SKM-1 treated with dmso at 0.1 percent for 144 hours (cell line): ENCODE results near the gene KRT15.

Experiments used
- DNase-seq: peaks from one replicate; lab custom pipeline; 2025; ENCODE audit not compliant: unreplicated experiment; lab: John Stamatoyannopoulos, UW

The KRT15 gene

DNA sequence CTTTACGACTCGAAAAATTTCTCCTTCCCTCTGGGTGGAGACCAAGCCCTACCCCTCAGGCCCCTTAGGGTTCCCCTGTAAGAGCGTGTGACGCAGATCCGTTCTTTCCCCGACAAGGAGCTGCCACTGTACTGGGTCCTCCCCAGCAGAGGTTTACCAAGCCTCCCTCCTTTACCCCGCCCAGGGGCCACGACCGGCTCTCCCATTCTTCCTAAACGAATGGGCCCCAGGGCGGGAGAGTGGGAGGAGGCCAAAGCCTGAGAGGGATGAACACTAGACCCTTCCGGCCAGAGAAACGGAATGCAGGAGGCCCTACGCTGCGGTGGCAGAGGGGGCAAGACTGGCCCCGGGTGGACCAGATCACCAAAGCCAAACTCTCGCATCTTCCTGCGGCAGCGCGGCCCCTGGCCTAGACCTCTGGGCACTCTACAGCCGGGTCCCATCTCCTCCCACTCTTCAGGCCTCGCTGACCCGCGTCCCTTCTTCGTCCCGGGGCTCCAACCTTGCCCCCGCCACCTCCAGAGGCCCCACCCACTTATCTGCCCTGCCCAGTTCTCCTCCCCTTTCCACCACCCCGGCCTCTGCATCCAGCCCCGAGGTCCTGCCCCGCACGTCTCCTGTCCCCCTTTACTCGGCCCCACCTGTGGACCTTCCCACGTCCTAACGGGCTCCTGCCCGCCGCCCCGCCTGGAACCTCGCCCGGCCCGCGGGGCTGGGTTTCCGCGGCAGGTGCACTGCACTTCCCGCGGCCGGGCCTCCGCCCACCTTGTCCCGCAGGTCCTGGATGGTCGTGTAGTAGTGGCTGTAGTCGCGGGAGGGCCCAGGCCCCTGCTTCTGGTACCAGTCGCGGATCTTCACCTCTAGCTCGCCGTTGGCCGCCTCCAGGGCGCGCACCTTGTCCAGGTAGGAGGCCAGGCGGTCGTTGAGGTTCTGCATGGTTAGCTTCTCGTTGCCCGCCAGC is 8.7 kb upstream of the KRT15 start:
- no peak for DNase-seq

DNA sequence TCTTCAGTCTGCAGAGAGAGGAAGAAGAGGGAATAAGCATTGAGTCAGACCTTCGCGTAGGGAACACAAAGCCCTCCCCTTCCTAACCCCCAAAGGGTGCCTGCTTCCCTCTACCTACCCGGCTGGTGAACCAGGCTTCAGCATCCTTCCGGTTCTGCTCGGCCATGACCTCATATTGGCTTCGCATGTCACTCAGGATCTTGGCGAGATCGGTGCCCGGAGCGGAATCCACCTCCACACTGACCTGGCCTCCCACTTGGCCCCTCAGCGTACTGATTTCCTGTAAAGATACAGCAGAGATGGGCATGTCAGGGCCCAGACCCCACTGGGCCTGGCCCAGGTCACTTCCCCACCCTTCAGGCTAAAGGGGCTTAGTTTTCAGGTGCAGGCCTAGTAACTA is 5.6 kb upstream of the KRT15 start:
- DNase-seq, result no peak

DNA sequence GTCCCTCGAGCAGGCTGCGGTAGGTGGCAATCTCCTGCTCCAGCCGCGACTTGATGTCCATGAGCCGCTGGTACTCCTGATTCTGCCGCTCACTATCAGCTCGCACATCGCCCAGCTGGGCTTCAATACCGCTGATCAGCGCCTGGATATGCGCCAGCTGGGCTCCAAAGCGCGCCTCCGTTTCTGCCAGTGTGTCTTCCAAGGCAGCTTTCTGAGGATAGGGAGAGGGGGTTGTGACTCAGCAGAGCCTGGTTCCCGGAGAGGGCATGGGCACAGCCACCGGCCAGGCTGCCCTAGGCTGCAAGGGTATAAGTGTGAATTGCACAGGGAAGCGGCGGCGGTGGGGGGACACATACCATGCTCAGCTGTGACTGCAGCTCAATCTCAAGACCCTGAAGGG is 5.1 kb upstream of the KRT15 start:
- DNase-seq, result no peak

DNA sequence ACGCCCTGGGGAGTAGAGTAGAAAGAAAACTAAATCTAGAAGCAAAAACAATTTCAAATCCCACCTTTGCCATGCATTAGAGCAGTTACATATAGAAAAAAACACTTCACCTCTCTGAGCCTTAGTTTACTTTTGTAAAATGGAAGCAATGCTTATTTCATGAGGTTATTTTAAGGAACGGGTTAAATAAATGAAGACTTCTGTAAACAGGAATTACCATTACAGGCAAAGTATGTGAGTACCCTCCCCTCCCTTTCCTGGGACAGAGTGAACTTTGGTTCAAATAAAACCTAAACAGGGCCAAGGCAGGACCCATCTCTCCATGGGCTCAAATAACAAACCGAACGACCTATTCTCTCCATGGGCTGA is 4.5 kb upstream of the KRT15 start:
- DNase-seq, result no peak

DNA sequence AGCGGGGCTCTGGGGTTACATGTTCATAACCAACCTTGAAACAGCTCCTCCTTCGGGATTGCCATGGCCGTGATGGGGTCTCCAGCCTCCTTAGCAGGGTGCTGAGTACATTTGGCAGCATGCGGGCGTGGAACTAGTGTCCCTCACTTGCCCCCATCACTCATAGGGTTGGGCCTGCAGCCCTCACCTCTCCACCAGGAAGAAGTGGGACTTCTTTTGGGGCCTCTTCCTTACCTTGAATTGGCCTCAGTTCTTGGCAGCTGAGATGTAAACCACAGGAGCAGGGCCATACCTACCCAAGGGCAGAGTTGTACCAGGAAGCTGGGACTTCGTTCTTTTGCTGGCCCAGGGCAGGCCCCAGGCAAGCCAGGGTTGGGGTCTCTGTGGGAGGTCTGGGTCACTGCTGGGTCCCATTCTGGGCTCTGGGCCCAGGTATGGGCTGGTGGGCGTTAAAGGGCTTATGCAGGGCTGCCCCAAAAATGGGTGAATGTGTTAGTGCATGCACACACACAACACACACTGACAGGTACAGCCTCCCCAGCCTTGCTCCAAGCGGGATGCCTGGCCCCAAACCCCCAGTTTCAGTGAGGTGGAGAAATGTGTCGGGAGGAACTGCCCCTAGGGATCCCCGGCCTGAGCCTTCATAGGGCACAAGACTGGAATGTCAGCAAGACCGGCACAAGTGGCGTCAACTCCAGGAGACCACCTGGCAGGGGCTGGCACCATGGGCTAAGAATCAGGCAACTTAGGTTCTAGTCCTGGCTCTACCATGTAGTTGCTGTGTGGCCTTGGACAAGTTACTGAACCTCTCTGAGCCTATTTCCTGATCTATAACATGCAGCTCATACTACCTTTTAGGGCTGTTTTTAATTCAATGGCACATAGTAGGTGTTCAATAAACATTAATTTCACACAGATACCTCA is 3.9 kb upstream of the KRT15 start:
- no peak for DNase-seq

DNA sequence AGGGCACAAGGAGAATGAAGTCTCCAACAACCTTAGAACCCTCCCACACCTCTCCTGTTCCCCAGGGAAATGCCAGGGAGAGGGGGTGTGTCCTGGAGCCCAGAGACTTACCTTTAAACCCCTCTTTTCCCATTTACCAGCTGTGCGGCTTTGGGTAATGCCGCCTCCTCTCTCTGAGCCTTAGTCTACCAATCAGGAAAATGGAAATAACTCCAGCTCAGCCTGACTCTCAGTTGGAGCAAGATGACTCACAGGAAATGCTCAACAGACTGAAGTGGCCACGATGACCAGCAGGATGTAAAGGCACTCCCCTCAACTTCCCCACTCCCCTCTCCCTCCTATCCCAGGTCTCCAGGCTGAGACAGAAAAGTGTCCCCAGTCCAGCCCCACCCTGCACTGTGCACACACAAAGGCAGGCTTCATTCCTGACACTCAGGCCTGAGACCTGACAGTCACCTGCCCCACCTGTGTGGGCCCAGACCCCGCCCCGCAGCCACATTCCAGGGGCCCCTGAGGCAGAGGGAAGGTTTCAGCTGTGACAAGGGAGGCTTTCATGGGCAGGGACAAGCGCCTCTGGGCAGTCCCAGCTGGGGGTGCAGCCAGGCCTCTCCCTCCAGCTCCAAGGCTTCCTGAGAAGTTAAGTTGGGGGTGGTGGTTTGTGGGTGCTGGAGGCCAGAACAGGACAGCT is 3.0 kb upstream of the KRT15 start:
- DNase-seq, result no peak

DNA sequence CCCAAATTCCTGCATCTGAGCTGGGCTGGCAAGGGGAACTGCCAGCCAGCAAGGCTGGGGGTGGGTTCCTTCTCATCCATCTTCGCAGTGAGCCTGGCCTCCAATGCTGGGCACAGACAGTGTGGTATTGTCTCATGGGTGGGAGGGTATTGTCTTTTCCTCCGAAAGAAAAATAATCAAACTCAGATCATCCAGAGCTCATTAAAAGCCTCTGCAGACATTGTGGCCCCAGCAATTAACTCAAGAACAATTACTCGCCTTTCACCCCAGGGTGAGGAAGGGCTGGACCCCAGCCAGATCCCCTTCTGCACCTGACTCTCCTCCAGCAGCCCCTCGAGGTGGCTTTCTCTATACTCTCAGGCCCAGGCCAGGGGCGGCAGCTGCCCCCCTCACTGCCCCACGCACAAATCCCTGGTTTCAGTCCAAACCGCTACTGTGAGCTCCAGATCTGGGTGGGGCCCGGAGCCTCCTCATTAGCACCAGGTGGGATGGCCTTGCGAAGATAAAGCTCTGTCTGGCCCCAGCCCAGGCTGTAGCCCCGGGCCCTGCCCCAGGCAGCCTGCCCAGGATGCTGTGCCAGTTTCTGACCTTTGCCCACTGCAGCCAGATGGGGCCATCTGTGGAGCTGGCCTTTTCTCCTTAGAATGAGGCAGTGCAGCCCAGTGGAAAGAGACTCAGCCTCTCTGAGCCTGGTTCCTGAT is 2.3 kb upstream of the KRT15 start:
- DNase-seq, result no peak

DNA sequence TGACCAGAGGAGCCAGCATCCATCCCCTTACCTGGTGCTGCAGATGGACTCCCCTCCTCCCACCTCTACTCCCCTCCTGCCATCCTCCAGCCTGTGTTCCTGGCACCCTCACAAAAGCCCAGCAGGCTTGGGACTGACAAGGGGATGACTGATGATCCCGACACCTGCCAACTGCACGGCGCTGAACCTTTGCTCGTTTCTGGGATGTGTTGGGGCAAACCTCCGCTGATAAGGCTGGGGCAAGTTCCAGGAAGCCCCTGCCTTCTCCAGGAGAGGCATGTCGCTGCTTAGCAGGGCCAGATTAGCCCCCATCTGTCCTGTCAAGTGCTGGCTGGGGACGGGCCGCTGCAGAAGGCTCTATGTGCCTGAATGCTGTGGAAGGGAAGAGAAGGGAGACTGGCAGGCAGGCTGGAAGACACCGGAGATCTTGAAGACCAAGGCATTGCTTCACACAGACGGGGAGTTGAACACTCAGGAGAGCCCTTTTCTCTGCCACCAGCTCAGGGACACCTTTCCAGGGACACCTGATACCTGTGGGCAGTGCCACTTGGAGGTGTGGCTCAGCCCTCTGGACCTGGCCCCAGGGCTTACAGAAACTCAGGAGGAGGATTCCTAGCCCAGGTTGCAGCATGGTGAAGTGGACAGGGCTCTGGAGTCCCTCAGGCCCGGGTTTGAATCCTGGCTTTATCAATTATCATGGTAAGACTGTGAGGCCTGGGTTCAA is 973 bp upstream of the KRT15 start:
- no peak for DNase-seq

DNA sequence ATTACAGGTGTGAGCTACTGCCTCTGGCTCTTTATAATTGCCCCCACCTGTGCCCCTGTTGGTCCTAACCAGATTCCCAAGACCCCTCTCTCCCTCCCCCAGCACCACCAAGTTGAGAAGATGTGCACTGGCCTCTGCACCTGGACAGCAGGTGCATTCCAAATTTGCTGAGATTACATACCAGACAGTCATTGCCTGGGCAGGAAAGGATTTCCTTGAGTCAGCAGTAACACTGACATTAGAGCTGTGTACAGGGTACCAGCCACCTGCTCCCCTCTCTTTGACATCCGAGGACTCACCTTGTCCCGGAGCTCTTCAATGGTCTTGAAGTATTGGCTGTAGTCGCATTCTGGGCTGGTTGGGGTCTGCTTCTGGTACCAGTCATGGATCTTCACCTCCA is 659 bp downstream of the KRT15 start:
- DNase-seq, result no peak

DNA sequence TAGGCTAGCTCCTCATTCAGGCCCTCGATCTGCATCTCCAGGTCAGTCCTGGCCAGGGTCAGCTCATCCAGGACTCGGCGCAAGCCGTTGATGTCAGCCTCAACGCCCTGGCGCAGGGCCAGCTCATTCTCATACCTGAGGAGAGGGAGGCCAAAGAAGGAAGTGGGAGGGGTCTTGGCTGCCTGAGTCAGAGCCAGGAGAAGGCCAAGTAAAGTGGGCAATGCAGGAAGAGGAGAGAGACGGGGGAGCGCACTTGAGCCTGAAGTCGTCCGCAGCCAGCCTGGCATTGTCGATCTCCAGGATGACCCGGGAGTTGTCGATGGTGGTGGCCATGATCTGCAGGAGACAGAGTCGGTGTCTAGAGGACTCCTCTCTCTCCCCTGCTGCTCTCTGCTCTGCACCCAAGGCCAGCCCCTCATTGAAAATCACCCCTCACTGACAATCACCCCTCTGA is 1.8 kb downstream of the KRT15 start:
- no peak for DNase-seq

DNA sequence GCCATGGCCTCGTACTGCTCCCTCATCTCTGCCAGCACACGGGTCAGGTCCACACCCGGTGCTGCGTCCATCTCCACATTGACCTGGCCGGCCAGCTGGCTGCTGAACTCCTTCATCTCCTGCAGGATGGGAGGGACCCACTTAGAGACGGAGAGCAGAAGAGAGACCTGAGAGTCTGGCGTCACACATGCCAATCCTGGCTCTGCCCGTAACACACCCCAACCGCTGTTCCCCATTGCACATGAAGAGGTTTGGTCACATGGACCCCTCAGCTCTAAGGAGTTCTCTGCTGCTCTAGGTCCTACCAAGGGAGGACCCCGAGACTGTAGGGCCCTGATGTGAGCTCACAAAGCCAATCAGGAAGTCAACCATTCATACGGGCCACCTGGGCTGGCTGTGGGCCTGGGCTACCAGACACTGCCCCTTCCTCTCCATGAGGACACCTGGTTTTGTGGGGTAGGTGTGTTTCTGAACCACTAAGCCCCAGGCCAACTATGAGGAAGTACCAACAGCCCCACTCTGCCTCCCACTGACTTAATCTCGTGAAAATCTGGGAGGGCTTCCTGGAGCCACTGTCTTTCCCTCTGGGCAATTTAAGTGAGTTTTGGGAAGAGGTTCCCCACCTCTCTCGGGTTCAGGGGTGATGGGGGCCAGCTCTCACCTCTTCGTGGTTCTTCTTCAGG is 2.4 kb downstream of the KRT15 start:
- no peak for DNase-seq

DNA sequence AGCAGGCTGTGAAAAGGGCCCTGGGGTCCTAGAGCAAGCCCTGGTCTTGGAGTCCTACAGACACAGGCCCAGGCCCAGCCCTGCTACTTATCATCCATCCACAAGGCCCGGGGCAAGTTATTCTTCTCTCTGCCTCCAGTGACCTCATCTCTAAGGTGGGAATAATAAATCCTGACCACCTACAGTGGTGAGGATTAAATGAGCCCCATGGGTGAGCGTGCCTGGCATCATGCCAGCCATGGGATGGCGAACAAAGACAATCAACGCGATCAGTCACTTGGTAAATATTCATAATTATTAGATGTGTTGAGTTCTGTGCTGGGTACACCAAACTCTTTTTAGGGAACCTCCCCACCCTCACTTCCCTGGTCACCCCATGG is 5.5 kb downstream of the KRT15 start:
- DNase-seq, result no peak

DNA sequence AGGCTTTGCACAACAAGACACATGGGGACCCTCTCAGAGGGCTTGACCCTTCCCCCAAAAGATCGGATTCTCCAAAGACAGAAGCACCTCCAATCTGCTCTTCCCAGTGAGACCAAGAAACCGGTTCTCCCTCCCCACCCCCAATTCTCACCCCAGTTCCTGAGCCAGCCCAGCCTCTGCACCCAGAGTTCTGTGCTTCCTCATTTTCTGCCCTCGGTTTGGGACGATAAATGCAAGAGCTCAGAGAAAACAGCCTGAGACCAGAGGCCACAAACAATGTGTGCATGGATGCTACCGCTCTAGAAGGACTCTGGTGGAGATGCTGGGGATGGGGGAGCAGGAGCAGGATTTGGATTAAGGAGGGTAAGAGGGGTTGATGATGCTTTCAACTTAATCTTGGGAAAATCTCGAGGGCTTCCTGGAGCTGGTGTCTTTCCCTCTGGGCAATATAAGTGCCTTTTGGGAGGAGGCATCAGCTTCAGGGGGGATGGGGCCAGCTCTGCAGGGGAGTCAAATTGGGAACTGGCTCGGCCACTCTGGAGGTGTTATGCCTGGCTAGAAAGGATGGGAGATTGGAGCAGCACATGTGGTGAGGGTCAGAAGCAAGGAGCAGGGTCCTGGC is 6.0 kb downstream of the KRT15 start:
- DNase-seq, result peak; percentile 29

DNA sequence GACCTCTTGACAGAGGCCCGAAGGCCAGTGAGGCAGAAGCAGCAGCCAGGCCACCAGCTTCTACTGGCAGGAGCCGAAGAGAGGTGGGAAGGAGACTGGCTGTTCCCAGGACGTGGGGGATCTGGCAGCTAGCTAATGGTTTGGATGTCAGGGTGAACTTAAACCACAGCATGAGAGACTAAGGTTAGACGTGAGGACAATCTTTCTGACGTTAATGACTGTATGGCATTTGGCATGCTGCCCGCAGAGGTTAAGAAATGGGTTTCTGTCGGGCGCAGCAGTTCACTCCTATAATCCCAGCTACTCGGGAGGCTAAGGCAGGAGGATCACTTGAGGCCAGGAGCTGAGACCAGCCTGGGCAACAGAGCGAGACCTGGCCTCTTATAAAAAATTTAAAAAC is 7.0 kb downstream of the KRT15 start:
- DNase-seq, result no peak

DNA sequence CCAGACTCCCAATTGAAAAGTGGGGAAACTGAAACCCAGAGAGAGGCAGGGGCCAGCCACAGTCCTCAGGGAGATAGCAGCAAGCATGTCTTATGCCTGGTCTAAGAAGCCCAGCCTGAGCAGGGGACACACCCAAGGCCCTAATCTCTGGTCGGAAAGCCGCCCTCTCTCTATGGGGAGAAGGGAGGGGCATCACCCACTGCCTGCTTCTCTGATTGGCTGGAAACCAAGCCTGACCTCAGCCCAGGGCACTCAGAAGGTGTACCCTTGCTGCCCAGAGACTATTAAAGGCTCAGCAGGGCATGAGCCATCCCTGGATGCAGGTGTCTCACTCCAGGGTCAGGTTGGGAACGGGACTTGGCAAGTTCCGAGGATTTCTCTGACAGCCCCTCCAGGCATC is 7.6 kb downstream of the KRT15 start:
- DNase-seq, result no peak

DNA sequence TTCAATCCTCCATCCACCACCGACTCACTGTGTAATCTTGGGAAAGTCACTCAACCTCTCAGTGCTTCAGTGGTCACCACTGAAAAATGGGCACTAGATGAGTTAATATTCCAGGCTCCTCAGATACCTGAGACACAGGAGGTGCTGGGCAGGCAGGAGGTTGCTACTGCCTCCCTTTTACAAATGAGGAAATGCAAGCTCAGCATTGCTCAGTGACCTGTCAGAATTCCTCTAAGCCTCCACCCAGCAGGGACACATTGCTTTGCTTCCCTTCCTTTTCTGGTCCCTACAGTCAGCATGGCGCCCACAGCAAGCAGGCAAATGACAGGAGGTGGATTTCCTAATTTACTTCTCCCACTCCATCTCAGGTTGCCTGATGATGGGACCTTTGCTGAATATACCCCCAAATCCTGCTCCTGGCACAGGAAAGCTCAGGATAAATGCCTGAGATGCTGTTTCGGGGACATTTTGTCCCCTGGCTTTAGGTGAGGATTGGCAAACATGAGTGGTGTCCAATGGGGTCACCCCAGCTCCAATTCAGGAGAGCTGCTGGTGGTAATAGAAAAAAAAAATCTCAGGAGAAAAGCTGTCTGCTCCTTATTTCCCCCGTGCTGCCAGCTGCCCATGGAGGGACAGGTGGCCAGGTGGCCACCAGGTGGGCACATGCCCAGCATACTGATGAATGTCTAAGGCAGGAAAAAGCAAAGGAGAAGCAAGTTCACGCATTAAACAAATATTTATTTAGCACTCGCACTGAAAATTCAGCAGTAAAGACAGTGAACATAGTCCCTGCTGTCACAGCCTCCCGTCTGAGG is 8.2 kb downstream of the KRT15 start:
- DNase-seq, result no peak

DNA sequence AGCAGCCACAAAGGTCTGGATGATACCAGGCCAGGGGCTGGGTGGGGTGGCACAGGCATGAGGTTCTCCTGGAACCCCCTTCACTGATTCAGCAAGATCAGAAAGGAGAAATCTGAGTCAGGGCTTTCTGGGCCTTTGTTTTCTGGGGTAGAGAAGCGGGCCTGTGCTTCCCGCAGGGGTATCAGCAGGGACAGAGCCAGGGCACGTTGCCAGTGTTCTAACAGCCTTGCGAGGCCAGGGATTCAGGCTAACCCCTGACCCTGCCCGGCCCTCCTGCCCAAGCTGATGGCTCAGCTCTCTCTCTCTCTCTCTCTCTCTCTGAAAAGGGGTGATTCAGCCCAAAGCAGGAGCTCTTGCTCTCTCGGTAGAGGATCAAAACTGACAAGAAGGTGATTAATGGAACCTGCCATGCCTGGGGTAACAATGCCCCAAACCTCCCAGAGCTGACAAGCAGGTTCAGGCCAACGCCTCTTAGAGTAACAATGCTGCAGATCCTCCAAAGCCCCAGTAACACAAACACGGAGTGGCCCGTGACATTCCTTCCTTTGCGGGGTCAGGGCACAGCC is 11.3 kb downstream of the KRT15 start:
- DNase-seq, result no peak
